ENCODE results near the gene MACF1. TPM values are rescaled to one million over a fixed set of nuclear protein-coding genes. Genes with fewer than 3 reads are reported as not detected.

Gene MACF1
- total and polyA plus RNA-seq, 2 experiments from 2014 or later = 80.4 to 261 TPM

DNA sequence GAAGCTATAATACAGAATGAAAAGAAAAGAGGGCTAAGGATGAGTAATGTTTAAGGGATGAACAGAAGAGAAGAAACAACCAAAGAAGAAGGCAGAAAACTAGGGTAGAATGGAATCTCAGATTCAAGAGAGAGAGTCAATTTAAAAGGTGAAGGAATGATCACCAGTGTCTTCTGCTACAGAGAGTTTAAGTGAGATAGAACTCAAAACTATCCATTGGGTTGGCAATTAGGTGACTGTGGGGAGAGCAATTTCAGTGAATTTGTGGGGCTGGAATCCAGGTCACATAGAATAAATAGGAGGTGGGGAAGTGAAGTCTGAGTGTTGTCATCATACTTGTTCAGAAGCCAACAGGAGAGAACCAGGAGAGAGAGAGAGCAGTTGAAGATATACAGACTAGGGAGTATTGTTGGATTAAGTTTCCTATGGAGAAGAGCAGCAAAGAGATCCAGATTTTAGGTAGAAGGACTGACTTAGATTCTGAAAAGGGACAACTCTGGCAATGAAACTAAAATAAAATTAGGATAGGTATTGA, 19.9 kb downstream of the MACF1 start:
- H3K4me1 ChIP-seq (ENCODE audit: low read depth) = peaks cover 10% of the 10 kb centered on the region
- H3K27me3 ChIP-seq = no peaks in the 10 kb centered on the region
- TF ChIP-seq, protein P1, sequence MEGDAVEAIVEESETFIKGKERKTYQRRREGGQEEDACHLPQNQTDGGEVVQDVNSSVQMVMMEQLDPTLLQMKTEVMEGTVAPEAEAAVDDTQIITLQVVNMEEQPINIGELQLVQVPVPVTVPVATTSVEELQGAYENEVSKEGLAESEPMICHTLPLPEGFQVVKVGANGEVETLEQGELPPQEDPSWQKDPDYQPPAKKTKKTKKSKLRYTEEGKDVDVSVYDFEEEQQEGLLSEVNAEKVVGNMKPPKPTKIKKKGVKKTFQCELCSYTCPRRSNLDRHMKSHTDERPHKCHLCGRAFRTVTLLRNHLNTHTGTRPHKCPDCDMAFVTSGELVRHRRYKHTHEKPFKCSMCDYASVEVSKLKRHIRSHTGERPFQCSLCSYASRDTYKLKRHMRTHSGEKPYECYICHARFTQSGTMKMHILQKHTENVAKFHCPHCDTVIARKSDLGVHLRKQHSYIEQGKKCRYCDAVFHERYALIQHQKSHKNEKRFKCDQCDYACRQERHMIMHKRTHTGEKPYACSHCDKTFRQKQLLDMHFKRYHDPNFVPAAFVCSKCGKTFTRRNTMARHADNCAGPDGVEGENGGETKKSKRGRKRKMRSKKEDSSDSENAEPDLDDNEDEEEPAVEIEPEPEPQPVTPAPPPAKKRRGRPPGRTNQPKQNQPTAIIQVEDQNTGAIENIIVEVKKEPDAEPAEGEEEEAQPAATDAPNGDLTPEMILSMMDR (IDR thresholded peaks at IDR 0.05; ENCODE audit: low read depth, low read length) = no peak
- H3K36me3 ChIP-seq = no peaks in the 10 kb centered on the region
- peak in 1 of 2 donors; percentile 6 for DNase-seq (ENCODE audit: low read depth in 1 of 2, low spot score in 1 of 2)
- H3K27ac ChIP-seq = no peak overlapping the region
- no peaks in the 10 kb centered on the region for H3K9me3 ChIP-seq (ENCODE audit: low read depth)
- no peak overlapping the region for H3K4me3 ChIP-seq

DNA sequence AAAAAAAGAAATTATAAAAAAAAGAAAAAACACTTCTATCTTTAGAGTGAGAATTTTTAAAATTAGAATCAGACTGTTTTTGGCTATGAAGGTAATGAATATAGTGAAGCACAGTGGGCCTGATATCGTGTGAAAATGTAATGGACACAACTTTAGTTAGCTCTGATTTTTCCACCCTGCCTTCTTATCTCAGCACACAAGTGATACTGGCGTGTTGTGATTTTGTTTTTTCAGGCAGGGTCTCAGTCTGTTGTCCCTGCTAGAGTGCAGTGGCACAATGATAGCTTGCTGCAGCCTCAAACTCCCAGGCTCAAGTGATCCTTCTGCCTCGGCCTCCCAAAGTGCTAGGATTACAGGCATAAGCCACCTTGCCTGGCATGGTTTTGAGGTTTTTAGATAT, 22.3 kb downstream of the MACF1 start:
- no peaks in the 10 kb centered on the region for H3K9me3 ChIP-seq (ENCODE audit: low read depth)
- H3K36me3 ChIP-seq = peaks cover 5% of the 10 kb centered on the region
- DNase-seq (ENCODE audit: low read depth in 1 of 2, low spot score in 1 of 2) = no peak
- no peaks in the 10 kb centered on the region for H3K4me1 ChIP-seq (ENCODE audit: low read depth)
- TF ChIP-seq, protein P1 (IDR thresholded peaks at IDR 0.05; ENCODE audit: low read depth, low read length) = no peak
- H3K27me3 ChIP-seq = no peaks in the 10 kb centered on the region
- no peak overlapping the region for H3K27ac ChIP-seq
- H3K4me3 ChIP-seq = no peak overlapping the region

DNA sequence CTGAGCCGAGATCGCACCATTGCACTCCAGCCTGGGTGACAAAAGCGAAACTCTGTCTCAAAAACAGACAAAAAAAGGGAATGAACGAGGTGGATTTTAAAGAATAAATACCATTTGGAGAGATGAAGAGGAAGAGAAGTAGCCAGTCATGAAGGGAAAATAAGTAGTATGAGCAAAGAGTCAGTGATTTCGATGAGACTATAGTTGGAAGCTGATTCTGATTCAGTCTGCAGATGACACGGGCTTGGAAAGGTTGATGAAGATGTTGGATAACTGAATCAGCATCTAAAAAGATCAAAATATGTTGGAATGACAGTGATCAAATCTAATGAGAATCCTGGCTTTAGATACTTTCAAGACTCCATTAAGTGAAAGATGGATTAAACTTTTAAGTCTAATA, 23.8 kb downstream of the MACF1 start:
- Histone ChIP-seq H3K4me3 (no peak overlapping the region), H3K27ac (no peak overlapping the region), H3K36me3 (peaks cover 13% of the 10 kb centered on the region), H3K9me3 (ENCODE audit: low read depth) (no peaks in the 10 kb centered on the region), H3K4me1 (ENCODE audit: low read depth) (peaks cover 2% of the 10 kb centered on the region), H3K27me3 (no peaks in the 10 kb centered on the region)
- TF ChIP-seq, protein P1 (IDR thresholded peaks at IDR 0.05; ENCODE audit: low read depth, low read length) = no peak
- DNase-seq (ENCODE audit: low read depth in 1 of 2, low spot score in 1 of 2) = no peak

DNA sequence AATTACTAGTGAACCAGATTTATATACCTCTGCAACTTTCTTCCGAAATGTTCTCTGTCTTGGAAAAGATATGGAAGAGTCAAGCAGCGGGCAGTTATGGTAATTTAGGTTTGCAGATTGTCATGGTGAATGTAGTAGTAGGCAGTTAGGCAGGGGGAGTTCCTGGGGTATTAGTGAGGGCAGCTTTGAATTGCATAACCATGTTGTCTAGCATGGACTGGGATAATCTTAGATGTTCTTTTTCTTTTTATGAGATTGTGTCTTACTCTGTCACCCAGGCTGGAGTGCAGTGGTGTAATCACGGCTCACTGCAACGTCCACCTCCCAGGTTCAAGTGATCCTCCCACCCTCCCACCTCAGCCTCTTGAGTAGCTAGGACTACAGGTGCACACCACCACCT, 25.0 kb downstream of the MACF1 start:
- Histone ChIP-seq H3K4me3 (no peak overlapping the region), H3K27ac (no peak overlapping the region)

DNA sequence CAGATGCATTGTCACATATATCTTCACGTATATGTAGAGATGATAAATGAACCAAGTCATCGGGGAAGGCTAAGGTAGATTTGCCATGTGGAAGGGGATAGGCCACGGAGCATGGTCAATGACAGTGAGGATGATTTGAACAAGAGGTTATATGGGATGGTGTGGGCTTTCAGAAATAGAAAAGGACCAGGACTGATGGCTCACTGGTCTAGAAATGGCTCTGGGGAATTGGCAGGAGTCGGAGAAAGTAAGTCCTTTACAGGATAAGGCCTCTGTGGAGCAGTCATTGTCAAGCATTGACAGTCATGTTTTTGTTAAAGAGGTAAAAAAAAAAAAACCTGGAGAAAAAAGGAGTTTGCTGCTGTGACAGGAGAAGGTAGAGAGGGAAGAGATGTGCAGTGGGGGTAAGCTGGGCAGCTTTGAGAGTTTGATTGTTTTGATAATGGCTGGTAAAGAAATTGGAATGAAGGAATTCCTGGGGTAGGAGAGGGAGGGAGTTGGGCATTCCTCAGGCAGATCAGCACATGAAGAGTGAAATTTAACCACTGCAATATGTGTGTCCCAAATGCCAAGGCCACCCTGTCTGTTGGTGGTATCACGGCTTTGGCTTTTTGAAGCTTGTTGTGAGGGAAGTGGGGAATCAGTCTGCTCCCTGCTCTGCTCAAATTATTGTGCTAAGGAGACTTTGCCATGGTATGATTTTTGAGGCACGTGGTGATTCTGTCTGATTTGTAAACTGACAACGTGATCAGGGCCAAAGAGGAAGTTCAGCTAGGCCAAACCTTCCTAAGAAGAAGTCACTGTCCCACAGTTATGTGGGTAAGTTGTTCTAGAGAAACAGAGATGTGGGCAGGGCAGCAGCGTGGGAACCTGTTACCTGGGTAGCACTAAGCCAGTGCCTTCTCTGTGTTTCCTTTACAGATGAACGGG, 26.0 kb downstream of the MACF1 start:
- Histone ChIP-seq H3K9me3 (ENCODE audit: low read depth) (no peaks in the 10 kb centered on the region), H3K4me3 (no peak overlapping the region), H3K27me3 (no peaks in the 10 kb centered on the region), H3K4me1 (ENCODE audit: low read depth) (peaks cover 5% of the 10 kb centered on the region), H3K27ac (peak overlapping the region; percentile 81), H3K36me3 (peaks cover 13% of the 10 kb centered on the region)
- peak; percentile 6 to 27 for DNase-seq (ENCODE audit: low read depth in 1 of 2, low spot score in 1 of 2)
- TF ChIP-seq, protein P1 (IDR thresholded peaks at IDR 0.05; ENCODE audit: low read depth, low read length) = no peak

More for the DNA sequence above, 25.0 kb downstream of the MACF1 start:
- Histone ChIP-seq H3K4me1 (ENCODE audit: low read depth) (peaks cover 5% of the 10 kb centered on the region), H3K9me3 (ENCODE audit: low read depth) (no peaks in the 10 kb centered on the region), H3K27me3 (no peaks in the 10 kb centered on the region), H3K36me3 (peaks cover 13% of the 10 kb centered on the region)
- DNase-seq (ENCODE audit: low read depth in 1 of 2, low spot score in 1 of 2) = no peak
- TF ChIP-seq, protein P1 (IDR thresholded peaks at IDR 0.05; ENCODE audit: low read depth, low read length) = no peak

Data from cardiac muscle cell (in vitro differentiated cells and primary cell).